Stomach smooth muscle (tissue), 2 donors: Measurements from ENCODE around the gene CENPP.
"Not testable (repeated sequence)": the region's sequence is repeated elsewhere in the genome, so short reads cannot be mapped to it uniquely, and the experiment has no call there.

Source experiments
- H3K27ac ChIP-seq: one replicate; pipeline ENCODE4 v1.7.0; 2013; ENCODE audit warnings: mild to moderate bottlenecking, low read length, inconsistent platforms
- H3K27me3 ChIP-seq, 2 donors: one replicate each; pipeline ENCODE4 v1.7.0; 2013; ENCODE audit warnings: low read length in 2 of 2; ENCODE audit not compliant: insufficient read depth in 2 of 2, control insufficient read depth in 1 of 2
- H3K36me3 ChIP-seq, 2 donors: one replicate each; pipeline ENCODE4 v1.7.0; 2013; ENCODE audit warnings: low read length in 2 of 2; ENCODE audit not compliant: control insufficient read depth in 2 of 2, insufficient read depth in 2 of 2
- H3K4me1 ChIP-seq: one replicate; pipeline ENCODE4 v1.7.0; 2013; ENCODE audit warnings: low read length; ENCODE audit not compliant: control insufficient read depth, insufficient read depth
- H3K4me3 ChIP-seq, 2 donors: one replicate each; pipeline ENCODE4 v1.7.0; 2013; ENCODE audit warnings: low read length in 2 of 2
- H3K9ac ChIP-seq, 2 donors: one replicate each; pipeline ENCODE4 v1.7.0; 2013; ENCODE audit warnings: low read length in 2 of 2, mild to moderate bottlenecking in 1 of 2
- H3K9me3 ChIP-seq, 2 donors: one replicate each; pipeline ENCODE4 v1.7.0; 2013; ENCODE audit warnings: low read length in 2 of 2; ENCODE audit not compliant: control insufficient read depth in 2 of 2
- donor health status: healthy.
- donor health status: Pancreatic carcinoma.

CENPP gene

DNA sequence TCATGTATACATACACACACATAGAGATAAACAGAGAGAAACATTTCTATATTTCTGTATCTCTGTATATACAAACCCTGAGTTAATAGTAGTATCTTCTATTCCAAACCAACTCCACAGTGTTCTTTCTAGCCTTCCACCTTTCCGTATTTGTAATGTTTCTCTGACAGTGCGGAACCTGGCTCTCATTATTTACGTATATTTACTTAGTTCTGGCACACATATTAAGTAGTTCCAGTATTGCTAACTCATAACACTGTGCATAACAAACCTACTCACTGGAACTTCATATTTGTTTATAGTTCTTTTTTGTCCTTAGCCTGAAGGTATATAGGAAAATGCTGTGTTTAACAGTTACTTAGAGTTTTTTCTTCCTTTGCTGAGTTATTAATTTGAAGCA, 72.1 kb downstream of the CENPP start:
- H3K27me3 ChIP-seq = no peaks in the 10 kb centered on the region
- no peaks in the 10 kb centered on the region for H3K36me3 ChIP-seq
- H3K4me1 ChIP-seq = no peaks in the 10 kb centered on the region
- H3K9ac ChIP-seq = no peak overlapping the region
- peak overlapping the region; percentile 19 for H3K27ac ChIP-seq
- H3K4me3 ChIP-seq = no peak overlapping the region
- no peaks in the 10 kb centered on the region for H3K9me3 ChIP-seq

DNA sequence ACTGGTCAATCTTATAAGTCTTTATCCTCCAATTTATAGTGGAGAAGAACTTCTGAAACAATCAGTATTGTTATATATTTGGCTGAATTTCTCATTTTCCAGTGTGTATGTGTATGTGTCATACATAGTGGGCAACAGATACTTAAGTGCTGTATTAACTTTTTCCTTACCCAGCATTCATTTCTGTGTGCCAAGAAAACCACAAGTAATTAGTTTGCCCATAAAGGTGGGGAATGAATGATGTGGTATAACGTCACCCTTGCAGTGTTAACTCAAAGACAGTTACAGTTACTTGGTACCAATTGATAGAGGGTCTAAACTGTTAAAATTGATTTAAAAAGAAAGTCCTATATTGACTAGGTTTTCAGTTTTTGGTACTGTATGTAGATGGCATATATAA, 76.6 kb downstream of the CENPP start:
- Histone ChIP-seq H3K27ac (no peak overlapping the region), H3K4me1 (peaks cover 9% of the 10 kb centered on the region), H3K36me3 (no peaks in the 10 kb centered on the region), H3K9me3 (no peaks in the 10 kb centered on the region), H3K9ac (peak overlapping the region in 1 of 2 donors; percentile 6), H3K27me3 (no peaks in the 10 kb centered on the region), H3K4me3 (peak overlapping the region; percentile 47 to 65)

DNA sequence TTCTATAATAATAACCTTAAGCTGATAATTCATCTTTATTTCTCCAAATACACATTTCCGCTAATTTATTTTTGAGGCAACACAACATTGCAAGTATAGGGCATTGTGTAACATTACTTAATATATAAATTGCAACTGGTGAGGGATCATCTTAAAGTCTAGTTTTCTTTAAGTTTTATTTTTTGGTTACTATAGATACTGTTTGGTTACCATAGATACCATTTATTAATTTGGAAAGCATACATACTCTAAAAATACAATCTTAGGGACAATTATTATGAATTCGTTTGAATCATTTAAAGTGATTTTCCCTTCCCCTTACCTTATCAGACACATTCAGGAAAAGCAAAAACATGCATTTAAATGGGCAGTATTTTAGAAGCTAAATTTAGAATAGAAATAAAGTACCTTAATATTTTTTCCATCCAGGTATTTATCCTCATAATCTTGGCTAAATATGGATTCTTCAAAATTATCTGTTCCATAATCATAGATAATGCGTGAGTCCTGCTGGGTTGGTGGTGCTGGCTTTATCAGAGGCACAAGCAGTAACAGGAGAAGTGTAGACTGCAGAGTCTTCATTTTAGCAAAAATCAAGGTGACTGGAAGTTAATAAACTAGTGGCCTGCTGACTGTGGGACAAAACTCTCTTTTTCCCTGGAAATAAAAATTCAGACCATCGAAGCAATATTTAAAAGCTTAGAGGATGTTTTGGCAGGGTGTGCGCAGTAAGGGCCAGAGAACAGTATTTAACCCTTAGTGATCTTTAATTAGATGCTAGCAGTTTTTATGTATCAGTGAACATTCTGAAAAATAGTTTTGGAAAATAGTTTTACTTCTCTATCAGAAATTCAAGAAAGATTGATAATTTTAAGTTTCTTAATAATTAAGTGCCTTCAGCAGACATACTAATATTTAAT, 77.3 kb downstream of the CENPP start:
- peak overlapping the region; percentile 65 to 71 for H3K4me3 ChIP-seq
- H3K27me3 ChIP-seq = no peaks in the 10 kb centered on the region
- no peaks in the 10 kb centered on the region for H3K36me3 ChIP-seq
- no peak overlapping the region for H3K27ac ChIP-seq
- peaks cover 9% of the 10 kb centered on the region for H3K4me1 ChIP-seq
- no peaks in the 10 kb centered on the region for H3K9me3 ChIP-seq
- H3K9ac ChIP-seq = peak overlapping the region in 1 of 2 donors; percentile 51

DNA sequence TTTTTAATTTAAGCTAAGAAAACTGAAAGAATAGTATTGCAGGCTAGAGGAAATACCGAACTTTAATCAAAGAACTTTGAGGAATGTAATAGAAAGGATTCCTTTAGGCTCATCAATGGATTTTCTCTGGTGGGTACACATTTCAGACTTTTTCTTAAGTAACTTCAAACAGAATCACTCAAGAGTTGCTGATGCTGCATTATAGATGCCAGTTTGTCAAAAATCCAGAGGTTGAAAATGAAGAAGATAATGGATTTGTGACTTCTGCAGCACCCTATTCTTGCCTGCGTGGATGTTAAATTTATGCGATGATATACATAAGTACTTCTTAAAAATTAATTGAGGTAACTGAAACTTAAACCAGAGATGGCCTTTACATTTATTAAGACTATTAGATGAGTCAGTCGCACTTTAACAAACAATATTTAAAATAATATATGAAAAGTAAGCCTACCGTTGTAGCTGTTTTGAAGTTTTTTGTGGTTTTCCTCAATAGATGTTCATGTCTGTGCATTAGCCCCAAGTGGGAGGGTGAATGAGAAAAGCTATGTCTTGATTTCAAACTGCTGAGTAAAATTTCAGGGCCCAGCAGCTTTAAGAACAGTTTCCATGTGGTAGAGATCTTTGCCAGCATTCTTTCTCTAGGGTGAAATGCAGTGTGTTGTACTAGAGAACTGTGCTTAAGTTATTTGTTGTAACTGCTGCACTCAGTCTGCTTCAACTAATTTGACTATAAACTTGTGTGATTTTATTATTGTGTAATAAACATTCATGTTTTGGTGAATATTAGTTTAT, 78.5 kb downstream of the CENPP start, which contains the start of gene OGN:
TSS of gene OGN (minus strand) at position 537 of the 795 bp plus-strand sequence. CDS start 1,171 bp downstream, outside the sequence.
- no peaks in the 10 kb centered on the region for H3K27me3 ChIP-seq
- H3K36me3 ChIP-seq = no peaks in the 10 kb centered on the region
- H3K9me3 ChIP-seq = no peaks in the 10 kb centered on the region
- H3K4me1 ChIP-seq = peaks cover 9% of the 10 kb centered on the region
- H3K9ac ChIP-seq = peak within 1 kb of the TSS; percentile 29 to 51
- H3K27ac ChIP-seq = no peak within 1 kb of the TSS
- peak within 1 kb of the TSS; percentile 65 to 71 for H3K4me3 ChIP-seq

DNA sequence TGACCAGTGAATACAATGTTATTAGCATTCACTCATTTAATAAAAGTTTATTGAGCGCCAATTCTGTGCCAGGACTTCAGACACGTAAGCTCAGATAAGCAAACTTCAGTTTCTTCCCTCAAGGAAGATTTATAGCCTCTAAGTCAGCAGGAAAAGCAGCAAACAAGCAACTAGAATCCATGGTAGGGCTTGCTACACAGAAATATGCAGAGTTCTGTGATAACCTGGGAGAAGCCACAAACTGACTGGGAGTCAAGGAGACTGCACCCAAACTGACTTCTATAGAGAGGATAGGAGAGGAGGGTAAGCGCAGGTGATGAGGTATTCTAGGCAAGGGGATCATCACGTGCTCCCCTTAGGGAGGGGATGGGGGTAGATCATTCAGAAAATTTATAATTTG, 80.1 kb downstream of the CENPP start:
- peak overlapping the region; percentile 3 to 57 for H3K4me3 ChIP-seq

DNA sequence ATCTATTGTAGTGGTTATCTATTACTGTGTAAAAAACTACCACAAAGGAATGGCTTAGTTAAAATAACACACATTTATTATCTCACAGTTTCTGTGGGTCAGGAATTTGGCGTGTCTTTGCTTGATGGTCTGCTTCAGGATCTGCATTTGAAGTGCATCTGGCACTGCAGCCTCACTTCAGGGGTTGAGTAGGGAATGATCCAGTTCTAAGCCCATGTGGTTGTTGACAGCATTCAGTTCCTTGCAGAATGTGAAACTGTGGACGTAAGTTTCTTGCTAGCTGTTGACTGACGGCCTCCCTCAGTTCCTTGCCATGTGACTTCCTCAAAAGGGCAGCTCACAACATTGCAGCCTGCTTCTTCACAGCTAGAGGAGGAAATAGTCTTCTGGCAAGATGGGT, 80.7 kb downstream of the CENPP start:
- peak overlapping the region in 1 of 2 donors; percentile 22 for H3K9ac ChIP-seq
- H3K4me3 ChIP-seq = peak overlapping the region; percentile 3 to 57

More for the DNA sequence above, 80.1 kb downstream of the CENPP start:
- no peaks in the 10 kb centered on the region for H3K27me3 ChIP-seq
- no peaks in the 10 kb centered on the region for H3K36me3 ChIP-seq
- H3K27ac ChIP-seq = peak overlapping the region; percentile 12
- H3K9ac ChIP-seq = no peak overlapping the region
- H3K4me1 ChIP-seq = peaks cover 16% of the 10 kb centered on the region
- no peaks in the 10 kb centered on the region for H3K9me3 ChIP-seq

DNA sequence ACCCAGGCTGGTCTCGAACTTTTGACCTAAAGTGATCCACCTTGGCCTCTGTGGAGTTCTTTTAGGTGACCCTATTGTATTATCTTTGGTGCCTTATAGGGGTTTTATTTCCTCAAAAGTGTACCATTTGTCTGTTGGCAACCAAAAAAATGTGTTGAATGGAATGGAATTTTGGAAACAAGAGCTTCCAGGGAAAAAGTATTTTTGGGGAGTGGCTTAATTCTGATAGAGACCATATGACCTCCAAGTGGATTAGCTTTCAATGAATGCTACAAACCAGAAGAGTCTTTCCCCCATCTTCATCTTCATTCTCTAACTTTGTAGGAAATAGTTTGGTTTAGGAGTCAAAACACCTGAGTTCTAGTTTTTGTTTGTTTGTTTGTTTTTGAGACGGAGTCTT, 82.1 kb downstream of the CENPP start:
- peaks cover 16% of the 10 kb centered on the region for H3K4me1 ChIP-seq
- H3K4me3 ChIP-seq = no peak overlapping the region
- no peaks in the 10 kb centered on the region for H3K36me3 ChIP-seq
- no peaks in the 10 kb centered on the region for H3K27me3 ChIP-seq
- H3K9me3 ChIP-seq = no peaks in the 10 kb centered on the region
- no peak overlapping the region for H3K27ac ChIP-seq
- H3K9ac ChIP-seq = no peak overlapping the region

More for the DNA sequence above, 80.7 kb downstream of the CENPP start:
- no peaks in the 10 kb centered on the region for H3K36me3 ChIP-seq
- H3K4me1 ChIP-seq = peaks cover 16% of the 10 kb centered on the region
- H3K27me3 ChIP-seq = no peaks in the 10 kb centered on the region
- peak overlapping the region; percentile 37 for H3K27ac ChIP-seq
- no peaks in the 10 kb centered on the region for H3K9me3 ChIP-seq

DNA sequence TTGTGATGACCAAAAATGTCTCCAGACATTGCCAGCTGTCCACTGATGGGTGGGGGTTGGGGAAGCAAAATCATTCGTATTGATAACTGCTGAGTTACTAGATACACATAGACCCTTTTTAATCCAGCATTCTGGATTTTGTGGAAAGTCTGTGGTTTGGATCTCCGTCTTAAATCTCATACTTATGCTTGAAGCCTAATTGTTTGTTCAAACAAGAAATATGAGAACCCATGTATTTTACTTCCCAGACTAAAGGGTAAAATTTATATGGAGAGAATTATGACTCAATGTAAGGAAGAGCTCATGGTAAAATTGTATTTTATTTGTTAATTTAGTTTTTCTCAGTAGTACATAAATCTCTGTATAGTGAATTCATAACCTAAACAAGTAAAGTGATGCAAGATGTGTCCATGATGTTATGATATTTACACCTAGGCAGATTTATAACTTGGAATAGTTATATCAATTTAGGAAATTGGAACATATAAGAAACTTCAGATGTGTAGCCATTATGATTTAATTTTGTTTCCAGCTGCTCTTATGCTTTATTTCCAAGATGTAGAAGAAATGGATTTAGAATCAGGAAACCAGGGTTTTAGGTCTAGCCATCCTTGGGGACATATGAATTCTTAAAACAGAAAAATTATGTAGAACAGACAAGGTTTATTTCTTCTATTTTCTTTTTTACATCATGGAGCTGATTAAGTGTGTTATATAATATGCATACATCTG, 83.2 kb downstream of the CENPP start:
- H3K9ac ChIP-seq = no peak overlapping the region

DNA sequence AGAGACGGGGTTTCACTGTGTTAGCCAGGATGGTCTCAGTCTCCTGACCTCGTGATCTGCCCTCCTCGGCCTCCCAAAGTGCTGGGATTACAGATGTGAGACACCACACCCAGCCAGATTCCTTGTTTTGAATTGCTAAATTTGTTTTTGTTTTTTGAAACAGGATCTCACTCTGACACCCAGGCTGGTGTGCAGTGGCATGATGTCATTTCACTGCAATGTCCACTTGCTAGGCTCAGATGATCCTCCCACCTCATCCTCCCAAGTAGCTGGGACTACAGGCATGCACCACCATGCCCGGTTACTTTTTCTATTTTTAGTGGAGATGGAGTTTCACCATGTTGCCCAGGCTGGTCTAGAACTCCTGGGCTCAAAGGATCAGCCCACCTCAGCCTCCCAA, 85.4 kb downstream of the CENPP start:
- not testable (repeated sequence) for H3K27ac ChIP-seq, H3K36me3 ChIP-seq, H3K9me3 ChIP-seq, H3K4me3 ChIP-seq, H3K9ac ChIP-seq, H3K27me3 ChIP-seq
- peaks cover 12% of the 10 kb centered on the region for H3K4me1 ChIP-seq

More for the DNA sequence above, 83.2 kb downstream of the CENPP start:
- peaks cover 16% of the 10 kb centered on the region for H3K4me1 ChIP-seq
- no peaks in the 10 kb centered on the region for H3K9me3 ChIP-seq
- H3K27me3 ChIP-seq = no peaks in the 10 kb centered on the region
- no peaks in the 10 kb centered on the region for H3K36me3 ChIP-seq
- no peak overlapping the region for H3K27ac ChIP-seq
- H3K4me3 ChIP-seq = no peak overlapping the region

DNA sequence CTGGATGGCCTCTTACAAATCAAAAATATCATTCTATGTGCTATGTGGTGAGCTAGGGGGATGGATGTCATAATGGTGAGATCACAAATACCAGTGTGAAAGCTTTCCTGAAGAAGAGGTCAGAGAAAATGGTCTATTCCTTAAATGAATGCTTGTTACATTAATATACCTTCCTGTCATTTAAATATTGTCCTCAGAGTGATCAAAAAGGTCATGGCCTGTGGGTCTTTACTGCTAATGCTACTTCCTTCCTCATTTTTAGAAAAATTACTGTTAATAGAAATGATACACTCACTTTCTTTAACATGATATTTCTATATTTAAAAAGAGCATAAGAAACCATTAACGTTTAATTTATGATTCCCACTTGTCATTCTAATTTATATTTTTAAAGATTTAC, 88.8 kb downstream of the CENPP start:
- Histone ChIP-seq H3K27me3 (no peaks in the 10 kb centered on the region), H3K27ac (no peak overlapping the region), H3K9me3 (no peaks in the 10 kb centered on the region), H3K4me3 (no peak overlapping the region), H3K36me3 (no peaks in the 10 kb centered on the region), H3K4me1 (peaks cover 6% of the 10 kb centered on the region), H3K9ac (no peak overlapping the region)
